Suppressor macrophage (primary cell): ENCODE measurements around the gene TSR3.
A peak's percentile ranks its signal among the peaks of the same experiment; 100 is the strongest.

Experiments used
- DNase-seq, 4 experiments: peaks; one replicate each; pipeline ENCODE4 v3.0.0-alpha.2; 2020 to 2022
- total RNA-seq, 17 experiments: gene quantifications; one replicate each; lab custom pipeline; 2026; ENCODE audit warnings: mixed read lengths in 6 of 17, inconsistent platforms in 3 of 17; lab: John Stamatoyannopoulos, UW

TSR3 gene
- 6.7 to 41.1 (median 15.5) reads per million in 17 experiments for total RNA-seq

DNA sequence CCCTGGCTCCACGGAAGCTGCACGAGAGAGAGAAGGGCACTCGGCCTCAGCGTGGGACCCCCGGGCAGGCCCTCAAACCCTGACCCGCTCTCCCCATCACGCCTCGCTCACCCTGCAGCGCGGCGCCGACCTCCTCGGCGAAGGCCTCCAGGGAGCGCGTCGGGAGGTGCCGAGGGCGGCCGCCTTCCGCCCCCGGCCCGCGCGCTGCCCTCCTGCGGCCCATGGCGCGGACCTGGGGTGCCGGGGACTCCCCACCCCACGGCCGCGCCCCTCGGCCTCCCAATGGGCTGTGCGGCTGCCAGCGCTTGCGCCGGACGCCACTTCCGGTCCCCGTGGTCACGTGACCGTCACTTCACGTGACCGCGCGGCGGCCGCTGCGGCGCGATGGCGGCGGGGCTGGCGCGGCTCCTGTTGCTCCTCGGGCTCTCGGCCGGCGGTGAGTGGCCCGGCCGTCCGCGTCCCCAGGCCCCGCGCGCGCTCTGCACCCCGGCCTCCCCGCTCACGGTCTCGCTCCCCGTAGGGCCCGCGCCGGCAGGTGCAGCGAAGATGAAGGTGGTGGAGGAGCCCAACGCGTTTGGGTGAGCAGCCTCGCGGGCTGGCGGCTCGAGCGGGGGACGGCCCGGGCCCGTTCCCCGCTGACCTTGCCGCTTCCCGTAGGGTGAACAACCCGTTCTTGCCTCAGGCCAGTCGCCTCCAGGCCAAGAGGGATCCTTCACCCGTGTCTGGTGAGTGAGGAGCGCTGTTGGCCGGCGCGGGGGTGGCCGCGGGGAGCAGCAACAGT is at the start of gene TSR3, which contains the start of gene GNPTG:
Gene TSR3, minus strand, starts transcription at position 297 of the 781 bp plus-strand sequence. Its CDS starts 74 bp downstream, at position 223.
Gene GNPTG, plus strand, starts transcription at position 350 of the 781 bp plus-strand sequence. Its CDS starts 35 bp downstream, at position 385.
- peak; percentile 94 to 98 (median 96) for DNase-seq

GRCh38 chr16:1401061-1401757 is 49.5 kb upstream of the TSR3 start:
- no peak for DNase-seq

- no peak for DNase-seq
These were observed 47.3 kb upstream of the TSR3 start for GRCh38 chr16:1398826-1399581.

DNA sequence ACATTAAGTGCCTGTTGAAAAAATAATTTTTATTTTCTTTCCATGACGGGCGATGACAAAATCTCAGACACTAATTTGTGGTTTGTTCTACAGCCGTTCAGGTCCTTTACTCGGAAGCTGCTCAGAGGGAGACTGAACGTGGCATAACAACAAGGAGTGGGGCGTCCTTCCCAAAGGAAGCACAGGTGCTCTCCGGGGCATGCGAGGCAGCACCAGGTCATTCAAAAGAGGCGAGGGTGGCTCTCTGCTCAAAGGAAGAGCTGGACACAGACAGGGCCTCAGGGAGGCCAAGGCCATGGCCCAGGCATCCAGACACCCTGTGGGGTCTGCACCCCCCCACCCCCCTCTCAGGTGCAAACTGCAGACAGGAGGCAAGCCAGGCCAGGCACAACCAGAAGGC is 46.7 kb upstream of the TSR3 start:
- no peak for DNase-seq

DNA sequence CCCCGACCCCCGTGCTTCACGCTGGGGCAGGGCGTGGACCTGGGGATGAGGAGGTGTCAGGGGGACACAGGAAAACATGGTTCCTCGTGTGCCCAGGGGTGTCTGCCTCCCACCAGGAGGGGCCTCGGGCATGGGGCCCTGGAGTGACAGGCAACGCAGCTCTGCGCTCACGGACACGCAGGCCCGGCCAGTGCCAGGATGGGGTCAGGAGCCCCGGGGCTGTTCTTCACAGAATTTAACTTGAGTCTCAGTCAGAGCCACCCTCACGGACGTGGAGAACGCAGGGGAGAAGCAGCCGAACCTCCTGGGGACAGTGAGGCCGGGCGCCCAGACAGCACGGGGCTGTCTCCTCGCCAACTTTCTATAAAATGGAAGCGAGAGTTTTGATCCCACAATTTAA is 46.1 kb upstream of the TSR3 start:
- no peak for DNase-seq

DNA sequence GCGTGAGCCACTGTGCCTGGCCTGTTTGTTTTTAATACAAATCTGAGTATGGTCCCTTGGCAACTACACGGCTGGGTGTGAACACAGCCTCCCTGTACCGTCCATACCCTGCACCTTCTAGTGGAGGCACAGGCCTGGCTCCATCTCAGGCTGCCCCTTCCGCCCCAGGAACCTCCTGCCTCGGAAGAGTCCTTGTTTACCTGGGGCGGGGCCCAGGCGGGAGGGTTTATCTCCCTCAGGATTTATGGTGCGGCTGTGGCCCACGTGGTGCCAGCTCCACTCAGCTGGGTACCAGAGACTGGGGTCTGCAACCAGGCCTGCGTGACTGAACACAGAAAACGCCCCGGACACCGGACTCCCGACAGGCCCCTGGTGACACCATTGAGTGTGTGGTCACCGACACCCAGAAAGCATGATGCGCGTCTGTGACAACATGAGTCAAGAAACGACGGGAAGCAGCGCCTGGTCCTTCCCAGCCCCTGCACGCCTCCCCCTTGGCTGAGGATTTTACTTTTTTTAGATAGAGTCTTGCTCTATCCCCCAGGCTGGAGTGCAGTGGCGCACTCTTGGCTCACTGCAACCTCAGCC is 43.9 kb upstream of the TSR3 start:
- DNase-seq: no peak

GRCh38 chr16:1394367-1394951 is 42.8 kb upstream of the TSR3 start:
- DNase-seq: no peak

GRCh38 chr16:1393613-1394176 is 42.0 kb upstream of the TSR3 start:
- DNase-seq: no peak

GRCh38 chr16:1392826-1393225 is 41.1 kb upstream of the TSR3 start:
- DNase-seq: no peak

DNA sequence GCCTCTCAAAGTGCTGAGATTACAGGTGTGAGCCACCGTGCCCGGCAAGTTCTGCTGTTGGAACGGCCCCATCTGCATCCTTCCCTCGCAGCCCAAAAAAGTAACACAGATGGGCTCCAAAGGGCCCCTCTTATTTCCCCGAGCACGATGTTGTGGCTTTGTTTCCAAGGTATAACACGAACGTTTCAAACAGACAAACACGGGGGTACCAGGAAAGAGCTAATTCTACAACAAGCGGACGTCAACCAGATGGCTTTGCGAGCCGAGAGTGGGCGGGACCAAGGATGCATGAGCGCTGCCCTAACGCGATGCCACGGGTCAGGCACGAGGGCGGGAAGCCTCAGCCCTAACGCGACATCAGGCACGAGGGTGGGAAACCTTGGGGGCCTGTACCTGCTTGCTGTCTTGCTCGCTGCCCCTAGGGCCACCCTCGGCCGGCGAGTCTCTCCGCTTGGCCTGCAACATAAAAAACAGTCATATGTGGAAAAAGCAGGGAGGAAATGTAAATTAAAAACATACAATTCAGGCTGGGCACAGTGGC is 38.6 kb upstream of the TSR3 start:
- no peak for DNase-seq

- DNase-seq: no peak
These were observed 38.1 kb upstream of the TSR3 start for GRCh38 chr16:1389762-1390161.

GRCh38 chr16:1387331-1387730 is 35.7 kb upstream of the TSR3 start:
- no peak for DNase-seq

GRCh38 chr16:1385232-1385631 is 33.6 kb upstream of the TSR3 start:
- no peak for DNase-seq

DNA sequence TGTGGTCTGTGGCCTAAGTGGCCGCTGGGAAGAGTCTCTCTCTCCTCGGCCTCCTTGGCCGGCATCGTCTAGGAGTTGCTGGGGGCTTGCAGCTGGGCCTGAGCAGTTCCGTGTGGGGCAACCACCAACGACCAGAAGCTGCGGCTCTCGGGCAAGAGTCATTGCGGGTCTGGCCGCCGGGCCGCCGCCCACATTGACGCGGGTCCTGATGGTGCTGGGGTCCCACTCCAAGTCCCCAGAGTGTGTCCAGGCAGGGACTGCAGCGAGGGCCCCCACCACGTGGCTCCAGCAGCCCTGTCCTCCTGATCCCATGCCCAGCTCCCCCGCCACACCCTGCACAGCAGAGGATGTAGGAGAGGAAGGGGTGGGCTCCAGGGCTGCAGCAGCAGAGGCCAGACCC is 31.9 kb upstream of the TSR3 start:
- DNase-seq: no peak

DNA sequence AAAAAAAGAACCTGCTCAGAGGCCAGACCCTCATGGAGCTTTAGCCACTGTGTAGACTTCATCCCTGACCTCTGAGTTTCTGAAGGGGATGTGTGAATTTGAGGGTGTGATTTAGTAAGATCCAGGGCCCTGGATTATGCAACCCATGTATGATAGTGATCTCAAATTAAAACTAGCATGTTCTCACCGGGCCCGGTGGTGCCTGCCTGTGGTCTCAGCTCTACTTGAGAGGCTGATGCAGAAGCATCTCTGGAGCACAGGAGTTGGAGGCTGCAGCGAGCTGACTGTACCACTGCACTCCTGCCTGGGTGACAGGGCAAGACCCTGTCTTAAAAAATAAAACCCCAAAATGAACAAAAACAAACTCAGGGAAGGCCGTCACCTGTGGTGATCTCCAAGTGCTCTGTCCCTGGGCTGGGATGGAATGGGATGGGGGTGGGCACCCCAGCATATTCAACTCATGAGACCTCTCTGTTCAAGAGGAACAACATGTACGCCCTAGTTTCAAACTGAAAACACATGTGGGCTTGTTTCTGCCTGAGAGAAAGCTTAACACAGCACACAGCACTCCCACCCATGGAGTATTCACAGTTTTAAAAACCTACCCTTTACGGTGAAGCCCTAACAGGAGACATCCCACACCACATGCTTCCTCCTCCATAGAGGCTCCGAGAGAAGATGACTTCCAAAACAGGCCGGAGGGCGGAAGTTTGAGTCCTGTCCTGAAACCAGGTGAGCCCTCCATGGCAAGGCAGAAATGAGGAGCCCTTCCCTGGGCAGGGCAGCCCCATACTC is 30.1 kb upstream of the TSR3 start:
- no peak for DNase-seq

GRCh38 chr16:1380195-1380594 is 28.5 kb upstream of the TSR3 start:
- no peak for DNase-seq

DNA sequence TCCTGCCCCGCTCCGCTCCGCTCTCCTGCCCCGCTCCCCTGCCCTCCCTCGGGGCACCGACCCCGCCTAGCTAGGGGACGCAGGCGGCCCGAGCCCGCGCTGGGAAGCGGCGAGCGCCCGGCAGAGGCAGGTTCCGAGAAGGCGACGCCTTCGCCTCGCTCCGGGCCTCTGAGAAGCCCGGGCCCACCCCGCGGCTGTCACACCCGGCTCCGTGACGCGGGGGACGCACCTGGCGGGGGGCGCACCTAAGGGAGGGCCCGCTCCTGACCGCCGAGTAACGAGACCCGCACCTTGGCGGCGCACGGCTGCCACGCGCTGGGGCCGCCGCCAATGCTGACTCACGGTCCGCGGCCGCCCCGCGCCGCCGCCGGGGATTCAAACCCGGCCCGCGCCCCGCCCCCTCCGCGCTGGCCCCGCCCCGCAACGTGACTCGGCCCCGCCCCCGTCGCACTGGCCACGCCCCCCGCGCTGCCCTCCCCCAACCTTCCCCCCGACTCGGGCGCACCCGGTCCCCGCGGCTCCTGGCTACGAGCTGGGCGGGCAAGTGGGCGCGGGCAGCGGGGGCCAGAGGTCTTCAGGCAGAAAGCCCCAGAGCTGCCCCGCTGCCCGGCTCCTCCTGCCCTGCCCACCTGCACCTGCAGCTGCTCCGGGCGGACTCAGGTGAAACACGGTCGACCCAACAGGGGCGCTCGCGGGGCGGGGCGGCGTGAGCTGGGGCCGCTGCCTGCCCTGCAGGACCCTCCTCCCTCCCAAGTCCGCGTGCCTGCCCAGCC is 27.8 kb upstream of the TSR3 start:
- DNase-seq: peak; percentile 67 to 88 (median 80)

DNA sequence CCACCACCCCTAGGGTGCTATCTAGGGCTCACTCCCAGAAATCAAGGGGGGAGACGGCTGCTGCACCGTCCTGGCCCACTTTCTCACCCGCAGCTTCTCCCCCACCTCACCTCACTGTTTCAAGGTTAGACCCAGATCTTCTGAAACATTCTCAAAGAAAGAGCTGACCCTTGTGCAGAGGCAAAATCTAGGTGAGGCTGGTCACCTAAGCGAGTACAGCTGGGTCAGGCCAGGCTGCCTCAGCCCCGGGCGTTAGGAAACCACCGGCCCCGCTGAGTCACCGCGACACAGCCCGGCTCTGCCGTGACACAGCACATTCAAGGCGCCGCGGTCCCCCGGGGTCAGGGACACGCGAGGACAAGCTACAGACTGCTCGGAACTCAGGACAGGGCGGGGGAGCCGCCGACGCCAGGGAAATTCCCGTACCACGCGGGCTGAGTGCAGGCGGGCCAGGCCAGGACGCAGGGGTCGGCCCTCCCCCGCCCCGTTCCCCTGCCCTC is 27.2 kb upstream of the TSR3 start:
- DNase-seq: peak; percentile 85 to 94 (median 90)

- DNase-seq: no peak
These were observed 26.6 kb upstream of the TSR3 start for GRCh38 chr16:1378087-1378803.
